Measurements from ENCODE around the gene ONECUT3.

Gene ONECUT3

GRCh38 chr19:1799695-1800342 lies 46.5 kb downstream of the ONECUT3 start:
- DNase-seq = no peak

- no peak for DNase-seq
Observed at GRCh38 chr19:1804858-1805257, 51.6 kb downstream of the ONECUT3 start.

GRCh38 chr19:1805401-1806183 lies 52.3 kb downstream of the ONECUT3 start:
- no peak for DNase-seq

GRCh38 chr19:1806184-1807029 lies 53.1 kb downstream of the ONECUT3 start:
- no peak for DNase-seq

- no peak for DNase-seq
Observed at GRCh38 chr19:1807030-1807694, 53.9 kb downstream of the ONECUT3 start.

- no peak for DNase-seq
Observed at GRCh38 chr19:1807695-1808394, 54.5 kb downstream of the ONECUT3 start.

- DNase-seq = no peak
Observed at GRCh38 chr19:1808395-1808731, 55.1 kb downstream of the ONECUT3 start.

- no peak for DNase-seq
Observed at GRCh38 chr19:1809678-1810077, 56.4 kb downstream of the ONECUT3 start.

- DNase-seq = no peak
Observed at GRCh38 chr19:1810439-1811160, 57.3 kb downstream of the ONECUT3 start.

- peak; percentile 14 for DNase-seq
Observed at GRCh38 chr19:1811472-1811894, 58.2 kb downstream of the ONECUT3 start.

GRCh38 chr19:1811942-1812425 lies 58.7 kb downstream of the ONECUT3 start, which contains the start of gene ATP8B3:
Gene ATP8B3 (minus strand): TSS chr19:1812276. CDS start chr19:1811736, 540 bp downstream.
- no peak for DNase-seq

GRCh38 chr19:1812426-1813191 lies 59.3 kb downstream of the ONECUT3 start:
- DNase-seq = peak; percentile 98

- DNase-seq = peak; percentile 25
Observed at GRCh38 chr19:1813192-1814182, 60.2 kb downstream of the ONECUT3 start.

GRCh38 chr19:1814391-1814790 lies 61.1 kb downstream of the ONECUT3 start:
- DNase-seq = no peak

- no peak for DNase-seq
Observed at GRCh38 chr19:1814833-1815604, 61.7 kb downstream of the ONECUT3 start.

- no peak for DNase-seq
Observed at GRCh38 chr19:1815605-1816529, 62.6 kb downstream of the ONECUT3 start.

All from OCI-M1 (cell line).